GM12872 (cell line): ENCODE results near the gene TMCC1.

Source experiments
- CTCF ChIP-seq: IDR thresholded peaks from 3 replicates; pipeline ENCODE4 v1.5.1; 2011; ENCODE audit warnings: low read depth, mild to moderate bottlenecking, low read length, moderate library complexity; ENCODE audit not compliant: insufficient read depth

TMCC1 gene

GRCh38 chr3:129865806-129866205, 27.7 kb downstream of the TMCC1 start:
- no peak for TF ChIP-seq CTCF

GRCh38 chr3:129864519-129864918, 29.0 kb downstream of the TMCC1 start:
- TF ChIP-seq CTCF, result no peak

GRCh38 chr3:129859272-129859671, 34.2 kb downstream of the TMCC1 start:
- no peak for TF ChIP-seq CTCF

GRCh38 chr3:129857899-129858298, 35.6 kb downstream of the TMCC1 start:
- TF ChIP-seq CTCF, result no peak

GRCh38 chr3:129855832-129856419, 37.6 kb downstream of the TMCC1 start:
- no peak for TF ChIP-seq CTCF

- no peak for TF ChIP-seq CTCF
Observed at GRCh38 chr3:129855170-129855831, 38.2 kb downstream of the TMCC1 start.

- TF ChIP-seq CTCF, result no peak
Observed at GRCh38 chr3:129854460-129854859, 39.1 kb downstream of the TMCC1 start.

GRCh38 chr3:129845956-129846355, 47.6 kb downstream of the TMCC1 start:
- TF ChIP-seq CTCF, result no peak
